Activated CD4-positive, alpha-beta T cell treated with anti-CD3 and anti-CD28 coated beads for 1 hour (primary cell): Measurements from ENCODE around the gene PPIB.
"Not testable (repeated sequence)": the region's sequence is repeated elsewhere in the genome, so short reads cannot be mapped to it uniquely, and the experiment has no call there.

Experiments
- DNase-seq: peaks from one replicate; pipeline ENCODE4 v3.0.0-alpha.2; 2020

The PPIB gene

GRCh38 chr15:64137226-64137833 is 25.5 kb downstream of the PPIB start:
- no peak for DNase-seq

GRCh38 chr15:64136347-64136746 is 26.5 kb downstream of the PPIB start:
- no peak for DNase-seq

GRCh38 chr15:64134345-64134829 is 28.4 kb downstream of the PPIB start:
- DNase-seq, result no peak

- DNase-seq, result no peak
Observed at GRCh38 chr15:64133623-64134344, 29.0 kb downstream of the PPIB start.

GRCh38 chr15:64132217-64132616 is 30.6 kb downstream of the PPIB start:
- no peak for DNase-seq

GRCh38 chr15:64131547-64131946 is 31.3 kb downstream of the PPIB start:
- no peak for DNase-seq

GRCh38 chr15:64130159-64130558 is 32.7 kb downstream of the PPIB start:
- DNase-seq, result no peak

GRCh38 chr15:64127521-64128270 is 35.1 kb downstream of the PPIB start:
- DNase-seq, result no peak

- DNase-seq, result no peak
Observed at GRCh38 chr15:64125978-64126377, 36.8 kb downstream of the PPIB start.

GRCh38 chr15:64122936-64123351 is 39.9 kb downstream of the PPIB start:
- no peak for DNase-seq

- no peak for DNase-seq
Observed at GRCh38 chr15:64122444-64122843, 40.4 kb downstream of the PPIB start.

GRCh38 chr15:64121614-64122013 is 41.2 kb downstream of the PPIB start:
- no peak for DNase-seq

GRCh38 chr15:64120322-64120721 is 42.5 kb downstream of the PPIB start:
- not testable (repeated sequence) for DNase-seq

GRCh38 chr15:64117759-64118487 is 44.9 kb downstream of the PPIB start:
- DNase-seq, result no peak

GRCh38 chr15:64112904-64113303 is 49.9 kb downstream of the PPIB start:
- DNase-seq, result no peak

GRCh38 chr15:64112073-64112772 is 50.6 kb downstream of the PPIB start:
- no peak for DNase-seq

GRCh38 chr15:64111679-64112050 is 51.2 kb downstream of the PPIB start:
- no peak for DNase-seq

GRCh38 chr15:64110950-64111678 is 51.7 kb downstream of the PPIB start:
- no peak for DNase-seq

GRCh38 chr15:64110108-64110701 is 52.6 kb downstream of the PPIB start:
- DNase-seq, result not testable (repeated sequence)

GRCh38 chr15:64107337-64107736 is 55.5 kb downstream of the PPIB start:
- no peak for DNase-seq
